HG03521 (cell line): ENCODE results near the gene HMCN2.

ENCODE experiments used
- ATAC-seq: cut with Tn5 transposase; IDR thresholded peaks from one replicate; pipeline ENCODE4 v1.9.1; 2021; ENCODE audit warnings: mild to moderate bottlenecking, moderate library complexity; ENCODE audit not compliant: unreplicated experiment

HMCN2 gene

DNA sequence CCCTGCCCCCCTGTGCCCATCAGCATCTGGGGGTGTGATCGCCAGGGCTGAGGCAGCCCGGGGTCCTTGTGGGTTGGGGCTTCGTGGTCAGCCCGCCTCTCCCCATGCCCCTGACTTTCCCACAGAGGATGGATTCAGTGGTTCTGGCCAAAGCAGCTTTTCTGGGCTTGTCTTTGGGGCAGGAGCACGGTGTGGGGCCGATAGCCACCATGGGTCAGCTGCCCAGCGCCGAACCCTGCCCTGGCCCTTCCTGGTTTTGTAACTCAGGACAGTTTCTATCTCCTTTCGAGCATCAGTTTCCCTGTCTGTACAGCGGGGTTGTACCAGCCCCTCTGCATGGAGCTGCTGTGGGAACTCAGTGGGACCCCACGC is 77.1 kb downstream of the HMCN2 start:
- no peak for ATAC-seq

DNA sequence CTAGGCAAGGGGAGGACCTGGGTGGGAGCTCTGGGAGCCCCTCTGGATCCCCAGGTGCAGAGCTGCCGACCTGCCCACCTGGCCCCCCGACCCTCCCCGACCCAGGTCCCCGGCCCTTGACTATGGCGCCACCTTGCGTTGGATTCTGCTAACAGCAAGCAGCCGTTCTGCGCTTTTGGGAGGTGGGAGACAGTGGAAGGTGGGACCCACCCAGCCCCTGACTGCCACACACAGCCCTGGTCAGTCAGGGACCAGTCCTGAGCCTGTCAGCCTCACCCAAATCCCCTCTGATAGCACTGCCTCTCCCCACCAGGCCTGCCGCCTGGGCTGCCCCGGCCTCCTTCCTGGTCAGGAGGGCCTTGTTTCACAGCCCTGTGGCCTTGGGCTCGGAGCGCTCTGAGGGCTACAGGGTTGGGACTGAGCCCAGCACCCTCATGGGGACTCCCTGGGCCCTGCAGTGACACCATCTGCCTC is 77.9 kb downstream of the HMCN2 start:
- ATAC-seq = no peak

DNA sequence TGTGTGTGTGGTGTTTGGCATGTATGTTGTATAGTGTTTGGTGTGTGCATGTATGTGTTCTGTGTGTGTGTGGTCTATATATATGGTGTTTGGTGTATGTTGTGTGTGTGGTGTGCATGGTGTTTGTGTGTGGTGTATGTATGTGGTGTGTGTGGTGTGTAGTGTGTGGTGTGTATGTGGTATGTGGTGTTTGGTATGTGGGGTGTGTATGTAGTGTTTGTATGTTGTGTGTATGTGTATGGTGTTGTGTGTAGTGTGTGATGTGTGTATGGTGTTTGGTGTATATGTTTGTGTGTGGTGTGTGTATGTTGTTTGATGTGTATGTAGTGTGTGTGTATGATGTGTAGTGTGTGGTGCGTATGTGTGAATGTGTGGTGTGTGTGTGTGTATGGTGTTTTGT is 78.8 kb downstream of the HMCN2 start:
- no peak for ATAC-seq

DNA sequence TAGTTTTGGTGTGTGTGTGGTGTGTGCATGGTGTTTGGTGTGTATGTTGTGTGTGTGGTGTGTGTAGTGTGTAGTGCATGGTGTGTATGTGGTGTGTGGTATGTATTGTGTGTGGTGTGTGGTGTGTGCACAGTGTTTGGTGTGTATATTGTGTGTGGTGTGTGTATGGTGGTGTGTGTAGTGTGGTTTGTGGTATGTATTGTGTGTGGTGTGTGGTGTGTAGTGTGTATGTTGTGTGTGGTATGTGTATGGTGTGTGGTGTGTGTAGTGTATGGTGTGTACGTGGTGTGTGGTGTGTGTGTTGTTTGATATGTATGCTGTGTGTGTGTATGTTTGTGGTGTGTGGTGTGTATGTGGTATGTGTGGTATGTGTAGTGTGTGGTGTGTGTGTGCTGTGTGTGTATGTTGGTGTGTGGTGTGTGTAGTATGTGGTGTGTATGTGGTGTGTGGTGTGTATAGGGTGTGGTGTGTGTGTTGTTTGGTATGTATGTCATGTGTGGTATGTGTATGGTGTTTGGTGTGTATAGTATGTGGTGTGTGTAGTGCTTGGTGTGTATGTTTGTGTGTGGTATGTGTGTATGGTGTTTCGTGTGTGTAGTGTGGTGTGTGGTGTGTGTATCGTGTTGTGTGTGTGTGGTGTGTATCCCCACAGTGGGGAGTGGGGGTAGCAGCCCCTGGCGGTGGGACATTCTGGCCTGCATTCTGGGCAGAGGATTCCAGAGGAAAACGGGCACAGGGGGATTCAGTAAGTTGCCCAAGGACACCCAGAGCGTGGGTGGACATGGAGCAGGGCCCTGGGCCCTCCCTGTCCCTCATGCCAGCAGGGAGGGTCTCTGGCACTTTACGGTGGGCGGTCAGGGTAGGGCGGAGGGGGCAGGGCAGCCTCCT is 79.7 kb downstream of the HMCN2 start:
- no peak for ATAC-seq

DNA sequence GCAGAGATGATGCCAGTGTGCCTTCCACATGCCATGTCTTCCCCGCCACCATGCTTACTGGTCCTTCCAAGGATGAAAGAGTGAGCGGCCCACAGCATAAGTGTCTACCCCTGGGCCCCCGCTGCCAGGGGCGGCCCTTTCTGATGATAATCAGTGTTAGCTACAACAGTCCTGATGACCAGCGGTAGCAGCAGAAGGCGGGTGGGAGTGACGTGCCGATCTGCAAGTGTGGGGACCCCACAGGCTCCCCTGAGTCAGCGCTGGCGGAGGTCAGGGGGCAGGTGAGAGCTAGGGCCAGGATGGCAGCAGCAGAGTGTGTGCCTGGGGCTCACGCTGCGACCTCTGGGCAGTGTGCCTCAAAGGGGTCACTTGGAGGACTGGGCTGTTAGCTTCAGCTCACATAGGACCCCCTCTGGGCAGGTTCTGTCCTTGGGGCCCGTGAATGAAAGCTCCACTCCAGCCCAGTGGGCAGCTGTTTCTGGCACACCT is 80.4 kb downstream of the HMCN2 start:
- ATAC-seq = no peak

DNA sequence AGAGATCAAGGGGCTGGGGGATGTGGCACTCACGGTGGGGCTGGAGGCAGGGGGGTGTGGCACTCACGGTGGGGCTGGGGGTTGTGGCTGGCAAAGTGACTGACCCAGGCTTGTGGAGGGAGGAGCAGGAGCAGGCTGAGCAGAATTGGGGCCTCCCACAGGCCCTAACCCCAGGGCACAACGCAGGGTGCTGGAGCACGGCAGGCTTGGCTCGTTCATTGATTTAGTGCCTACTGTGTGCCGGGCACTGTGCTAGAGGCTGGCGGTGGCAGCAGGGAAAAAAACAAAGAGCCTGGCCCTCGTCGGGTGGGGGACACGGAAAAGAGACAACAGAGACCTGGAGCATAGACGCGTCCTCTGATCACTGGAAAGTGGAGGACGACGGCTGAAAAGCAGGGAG is 80.9 kb downstream of the HMCN2 start:
- no peak for ATAC-seq

DNA sequence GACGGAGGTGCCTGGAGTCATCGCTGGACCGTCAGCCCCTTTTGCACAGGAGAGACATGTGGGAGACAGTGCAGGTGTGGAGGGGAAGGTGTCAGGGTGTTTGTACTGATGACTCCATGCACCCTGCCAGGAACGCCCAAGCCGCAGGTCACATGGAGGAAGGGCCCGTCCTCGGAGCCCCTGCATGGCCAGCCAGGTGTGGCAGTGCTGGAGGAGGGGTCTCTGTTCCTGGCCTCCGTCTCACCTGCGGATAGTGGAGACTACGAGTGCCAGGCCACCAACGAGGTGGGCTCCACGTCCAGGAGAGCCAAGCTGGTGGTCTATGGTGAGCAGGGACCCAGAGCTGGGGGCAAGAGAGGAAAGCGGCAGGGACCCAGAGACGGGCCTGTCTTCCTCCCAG is 81.5 kb downstream of the HMCN2 start:
- ATAC-seq = no peak

DNA sequence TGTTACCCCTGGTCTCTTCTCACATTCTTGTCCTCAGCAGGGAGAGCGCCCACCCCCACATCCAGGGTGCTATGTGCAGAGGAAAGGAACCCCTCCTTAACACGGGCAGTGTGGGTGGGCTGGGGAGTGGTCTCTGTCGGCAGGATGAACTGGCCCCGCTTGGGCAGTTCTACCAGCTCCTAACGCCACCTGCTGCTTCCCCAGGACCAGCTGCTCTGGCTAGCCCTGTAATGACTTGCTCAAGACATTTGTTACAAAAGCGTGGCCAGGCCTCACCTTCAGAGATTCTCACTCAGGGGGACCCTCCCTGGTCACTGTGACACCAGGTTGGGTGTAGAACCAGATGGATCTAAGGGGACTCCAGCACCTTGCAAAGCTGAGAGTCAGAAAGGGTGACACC is 82.4 kb downstream of the HMCN2 start:
- ATAC-seq = no peak

DNA sequence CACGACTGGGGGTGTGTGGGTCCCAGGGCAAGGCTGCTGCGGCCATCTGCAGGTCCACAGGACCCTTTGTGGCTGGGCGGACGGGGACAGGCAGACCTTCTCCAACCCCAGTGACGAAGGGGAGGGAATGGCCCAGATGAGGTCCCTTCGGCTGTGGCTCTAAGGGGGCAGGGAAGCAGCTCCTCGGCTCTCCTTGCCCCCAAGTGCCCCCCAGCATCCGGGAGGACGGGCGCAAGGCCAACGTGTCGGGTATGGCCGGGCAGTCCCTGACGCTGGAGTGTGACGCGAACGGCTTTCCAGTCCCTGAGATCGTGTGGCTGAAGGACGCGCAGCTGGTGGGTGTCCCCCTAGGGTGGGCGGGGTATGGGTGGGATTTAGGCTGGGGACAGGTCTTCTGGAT is 82.8 kb downstream of the HMCN2 start:
- ATAC-seq = no peak

DNA sequence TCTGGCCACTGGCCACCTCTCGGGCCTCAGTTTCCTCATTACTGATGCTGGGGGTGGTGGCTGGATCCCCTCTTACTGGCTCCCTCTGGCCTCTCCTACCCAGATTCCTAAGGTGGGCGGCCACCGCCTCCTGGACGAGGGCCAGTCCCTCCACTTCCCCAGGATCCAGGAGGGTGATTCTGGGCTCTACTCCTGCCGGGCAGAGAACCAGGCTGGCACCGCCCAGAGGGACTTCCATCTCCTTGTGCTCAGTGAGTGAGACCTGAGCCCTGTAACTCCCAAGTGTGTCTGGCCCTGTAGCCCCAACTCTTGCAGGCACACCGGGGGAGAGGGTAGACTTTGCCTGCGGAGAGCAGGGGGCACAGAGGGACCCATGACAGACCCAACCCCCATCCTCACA is 83.3 kb downstream of the HMCN2 start:
- ATAC-seq = no peak

DNA sequence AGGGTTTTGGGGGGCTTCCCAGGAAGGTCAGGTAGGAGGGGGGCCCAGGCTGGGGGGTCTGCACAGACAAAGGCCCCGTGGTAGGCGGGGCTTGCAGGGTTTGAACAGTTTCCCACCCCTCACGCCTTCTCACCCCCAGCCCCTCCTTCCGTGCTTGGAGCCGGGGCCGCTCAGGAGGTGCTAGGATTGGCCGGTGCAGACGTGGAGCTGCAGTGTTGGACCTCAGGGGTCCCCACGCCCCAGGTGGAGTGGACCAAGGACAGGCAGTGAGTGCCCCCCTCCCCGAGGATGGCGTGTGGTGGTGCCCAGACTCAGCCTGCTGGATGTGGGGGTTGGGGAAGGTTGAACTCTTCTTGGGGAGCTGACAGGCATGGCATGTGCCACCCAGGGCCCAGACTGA is 83.8 kb downstream of the HMCN2 start:
- ATAC-seq = no peak

DNA sequence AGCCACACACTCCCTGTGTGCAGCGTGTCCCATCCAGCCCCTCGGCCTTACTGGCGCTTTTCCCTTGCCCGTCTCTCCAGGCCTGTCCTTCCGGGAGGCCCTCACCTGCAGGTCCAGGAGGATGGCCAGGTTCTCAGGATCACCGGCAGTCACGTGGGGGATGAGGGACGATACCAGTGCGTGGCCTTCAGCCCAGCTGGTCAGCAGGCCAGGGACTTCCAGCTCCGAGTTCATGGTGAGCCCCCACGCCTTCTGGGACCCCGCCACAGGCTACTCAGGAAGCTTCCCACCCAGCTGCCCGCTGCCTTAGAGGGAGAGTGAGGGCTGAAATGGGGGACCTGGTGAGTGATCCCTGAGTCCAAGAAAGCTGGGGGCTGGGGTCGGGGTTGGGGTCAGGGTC is 85.8 kb downstream of the HMCN2 start:
- ATAC-seq = no peak

DNA sequence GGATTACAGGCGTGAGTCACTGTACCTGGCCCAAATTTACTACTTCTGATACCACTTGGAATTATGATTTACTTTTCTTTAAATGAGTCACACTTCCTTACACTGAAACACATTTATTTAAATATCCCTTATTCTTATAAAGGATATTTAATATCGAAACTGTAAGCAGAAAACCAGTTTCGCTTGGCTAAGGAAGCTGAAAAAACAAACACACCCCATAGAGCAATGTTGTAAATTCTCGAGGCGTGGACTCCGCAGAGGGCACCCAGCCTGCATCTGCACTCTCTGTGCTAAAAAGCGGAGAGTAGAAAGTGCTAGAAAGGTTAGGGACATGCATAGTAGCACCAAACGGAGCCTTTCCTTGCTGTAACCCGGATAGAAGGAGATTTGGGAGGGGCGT is 86.5 kb downstream of the HMCN2 start:
- no peak for ATAC-seq

DNA sequence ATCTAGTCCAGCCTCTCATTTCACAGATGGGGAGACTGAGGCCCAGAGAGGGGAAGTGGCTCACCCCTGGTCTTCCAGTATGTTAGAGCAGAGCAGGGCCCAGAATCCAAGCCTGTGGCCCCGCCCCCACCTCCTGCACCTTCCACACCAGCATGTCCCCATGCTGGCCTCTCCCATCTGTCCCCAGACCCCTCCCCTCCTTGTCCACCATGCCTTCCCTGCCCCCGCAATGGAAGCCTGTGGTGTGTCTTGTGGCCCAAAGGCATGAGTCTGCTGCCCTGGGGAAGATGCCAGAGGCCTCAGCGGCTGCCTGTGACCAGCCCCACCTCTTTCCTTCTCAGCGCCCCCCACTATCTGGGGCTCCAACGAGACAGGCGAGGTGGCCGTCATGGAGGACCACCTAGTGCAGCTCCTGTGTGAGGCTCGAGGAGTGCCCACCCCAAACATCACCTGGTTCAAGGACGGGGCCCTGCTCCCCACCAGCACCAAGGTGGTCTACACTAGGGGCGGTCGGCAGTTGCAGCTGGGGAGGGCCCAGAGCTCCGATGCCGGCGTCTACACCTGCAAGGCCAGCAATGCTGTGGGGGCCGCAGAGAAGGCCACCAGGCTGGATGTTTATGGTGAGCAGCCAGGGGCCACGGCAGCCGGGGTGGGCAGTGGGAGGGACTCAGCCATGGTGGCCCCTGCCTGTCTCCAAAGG is 87.2 kb downstream of the HMCN2 start:
- ATAC-seq = no peak

DNA sequence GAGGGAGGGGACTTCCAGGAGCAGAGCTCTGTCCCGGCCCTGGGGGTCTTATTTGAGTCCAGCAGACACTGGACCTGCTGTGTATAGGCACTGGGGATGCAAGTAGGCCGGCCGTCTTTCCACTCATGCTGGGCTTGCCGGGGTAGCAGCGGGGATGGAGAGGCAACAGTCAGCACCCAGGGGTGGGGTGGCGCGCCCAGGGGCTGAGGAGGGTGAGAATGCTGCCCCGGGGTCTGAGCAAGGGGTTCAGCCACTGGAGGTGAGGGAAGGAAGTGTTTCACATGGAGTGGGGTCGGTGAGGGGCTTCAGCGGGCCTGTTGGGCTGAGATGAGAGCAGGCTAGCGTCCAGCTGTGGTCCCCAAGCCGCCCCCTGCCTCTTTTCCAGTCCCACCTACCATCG is 88.8 kb downstream of the HMCN2 start:
- no peak for ATAC-seq

DNA sequence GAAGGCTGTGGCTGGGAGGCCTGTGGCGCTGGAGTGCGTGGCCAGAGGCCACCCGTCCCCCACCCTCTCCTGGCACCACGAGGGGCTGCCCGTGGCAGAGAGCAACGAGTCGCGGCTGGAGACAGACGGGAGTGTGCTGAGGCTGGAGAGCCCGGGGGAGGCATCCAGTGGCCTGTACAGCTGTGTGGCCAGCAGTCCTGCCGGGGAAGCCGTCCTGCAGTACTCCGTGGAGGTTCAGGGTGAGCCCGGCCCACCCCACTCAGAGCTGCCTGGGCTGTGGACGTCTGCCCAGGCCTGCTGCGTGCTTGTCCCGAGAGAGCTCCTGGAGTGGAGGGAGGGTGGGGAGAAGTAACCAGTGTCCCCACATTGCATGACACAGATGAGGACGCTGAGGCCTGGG is 89.2 kb downstream of the HMCN2 start:
- ATAC-seq = no peak

DNA sequence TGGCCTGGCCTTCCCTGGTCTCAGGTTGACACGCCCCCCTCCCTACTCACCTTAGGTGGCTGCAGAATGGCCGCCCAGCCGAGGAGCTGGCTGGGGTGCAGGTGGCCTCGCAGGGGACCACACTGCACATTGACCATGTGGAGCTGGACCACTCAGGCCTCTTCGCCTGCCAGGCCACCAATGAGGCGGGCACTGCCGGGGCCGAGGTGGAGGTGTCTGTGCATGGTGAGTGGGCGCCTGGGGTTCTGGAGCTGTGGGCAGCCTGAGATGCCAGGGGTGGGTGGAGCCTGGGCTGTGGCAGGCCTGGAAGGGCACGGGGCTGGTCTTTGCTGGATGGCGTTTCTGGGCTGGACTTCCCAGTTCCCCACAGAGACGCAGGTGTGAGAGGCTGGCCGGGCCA is 90.5 kb downstream of the HMCN2 start:
- ATAC-seq = no peak

DNA sequence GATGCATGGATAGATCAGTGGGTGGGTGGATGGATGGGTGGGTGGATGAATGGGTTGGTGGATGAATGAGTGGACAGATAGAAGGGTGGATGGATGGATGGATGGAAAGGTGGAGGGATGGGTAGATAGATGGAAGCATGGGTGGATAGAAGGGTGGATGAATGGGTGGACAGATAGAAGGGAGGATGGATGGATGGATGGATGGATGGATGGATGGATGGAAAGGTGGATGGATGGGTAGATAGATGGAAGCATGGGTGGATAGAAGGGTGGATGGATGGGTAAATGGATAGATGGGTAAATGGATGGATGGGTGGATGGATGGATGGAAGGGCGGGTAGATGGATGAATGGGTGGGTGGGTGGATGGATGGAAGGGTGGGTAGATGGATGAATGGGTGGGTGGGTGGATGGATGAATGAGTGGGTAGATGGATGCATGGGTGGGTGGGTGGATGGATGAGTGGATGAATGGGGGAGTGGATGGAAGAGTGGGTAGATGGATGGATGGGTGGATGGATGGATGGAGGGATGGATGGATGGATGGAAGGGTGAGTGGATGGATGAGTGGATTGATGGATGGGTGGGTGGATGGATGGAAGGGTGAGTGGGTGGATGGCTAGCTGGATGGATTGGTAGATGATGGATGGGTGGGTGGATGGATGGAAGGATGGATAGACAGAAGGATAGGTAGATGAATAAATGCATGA is 91.5 kb downstream of the HMCN2 start:
- ATAC-seq = no peak

DNA sequence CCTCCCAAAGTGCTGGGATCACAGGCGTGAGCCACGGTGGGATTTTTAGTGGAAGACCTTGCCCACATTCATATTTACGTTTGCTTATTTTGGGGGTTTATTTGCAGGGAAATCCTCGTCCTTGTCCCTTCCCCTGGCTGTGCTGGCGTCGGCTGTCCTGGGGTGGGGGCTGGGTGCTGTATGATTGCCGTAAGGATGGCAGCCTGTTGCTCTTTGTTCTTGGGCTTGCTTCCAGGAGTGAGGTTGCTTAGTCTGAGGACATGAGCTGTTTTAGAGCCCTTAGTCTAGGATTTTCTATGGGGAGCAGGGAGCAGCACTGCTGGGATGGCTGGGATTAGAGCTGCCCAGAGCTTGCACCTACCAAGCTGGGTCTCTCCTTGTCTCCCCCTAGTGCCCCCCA is 93.4 kb downstream of the HMCN2 start:
- no peak for ATAC-seq

DNA sequence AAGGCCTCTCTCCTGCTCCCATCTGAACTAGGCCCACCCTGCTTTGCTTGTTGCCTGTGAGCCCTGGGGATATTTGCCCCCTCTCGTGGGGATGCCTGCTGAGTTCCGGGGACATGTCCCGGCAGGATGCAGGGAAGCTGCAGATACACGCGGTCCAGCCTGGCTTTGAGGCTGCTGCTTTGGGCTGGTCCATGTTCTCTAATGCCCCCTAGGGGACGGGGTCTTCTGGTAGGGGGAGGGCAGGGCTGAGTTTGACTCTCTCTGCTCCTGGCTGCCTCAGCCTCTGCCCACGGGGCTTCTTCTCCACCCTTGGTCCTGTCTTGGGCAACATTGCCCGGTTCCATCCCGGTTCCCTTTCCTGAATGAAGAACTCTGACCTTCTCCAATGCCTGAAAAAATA is 94.3 kb downstream of the HMCN2 start:
- ATAC-seq = no peak

DNA sequence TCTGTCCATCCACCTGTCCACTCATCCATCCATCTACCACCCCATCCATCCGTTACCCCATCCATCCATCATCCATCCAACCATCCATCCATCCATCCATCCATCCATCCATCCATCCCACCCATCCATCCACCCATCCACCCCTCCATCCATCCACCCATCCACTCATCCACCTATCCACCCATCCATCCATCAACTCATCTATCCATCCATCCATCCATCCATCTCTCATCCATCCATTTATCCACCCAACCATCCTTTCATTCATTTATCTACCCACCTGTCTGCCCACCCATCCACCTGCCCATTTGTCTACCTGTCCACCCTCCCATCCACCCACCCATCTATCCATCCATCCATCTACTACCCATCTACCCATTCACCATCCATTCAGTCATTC is 95.1 kb downstream of the HMCN2 start:
- ATAC-seq = no peak
